ENCODE data around the gene GSTCD. TPM values are rescaled to one million over a fixed set of nuclear protein-coding genes. Genes with fewer than 3 reads are reported as not detected.

Gene GSTCD
- total RNA-seq, 1 donor from 2014 or later: 17.9 TPM

DNA sequence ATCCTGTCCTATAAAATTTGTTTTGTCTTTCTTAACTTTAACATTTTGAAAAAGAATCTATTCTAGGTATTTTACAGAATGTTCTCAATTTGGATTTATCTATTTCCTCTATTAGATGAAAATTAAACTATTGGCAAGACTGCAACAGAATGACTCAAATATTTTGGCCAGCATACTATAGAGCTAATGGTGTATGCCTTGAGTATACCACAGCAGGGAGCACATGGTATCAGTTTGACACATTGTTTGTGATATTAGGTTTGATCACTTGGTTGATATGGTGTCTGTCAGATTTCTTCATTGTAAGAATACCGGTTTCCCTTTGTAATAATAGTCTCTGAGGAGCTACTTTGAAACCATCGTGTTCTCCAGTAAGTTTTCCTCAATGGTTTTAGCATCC lies 98.9 kb downstream of the GSTCD start:
- DNase-seq (ENCODE audit: low read depth): no peak
- Histone ChIP-seq H3K36me3 (ENCODE audit: control insufficient read depth, insufficient read depth, low read length) (no peaks in the 10 kb centered on the region), H3K4me3 (ENCODE audit: low read depth, low read length) (no peak overlapping the region), H3K27me3 (ENCODE audit: control insufficient read depth, insufficient read depth, low read length) (no peaks in the 10 kb centered on the region)
- TF ChIP-seq, protein P1, sequence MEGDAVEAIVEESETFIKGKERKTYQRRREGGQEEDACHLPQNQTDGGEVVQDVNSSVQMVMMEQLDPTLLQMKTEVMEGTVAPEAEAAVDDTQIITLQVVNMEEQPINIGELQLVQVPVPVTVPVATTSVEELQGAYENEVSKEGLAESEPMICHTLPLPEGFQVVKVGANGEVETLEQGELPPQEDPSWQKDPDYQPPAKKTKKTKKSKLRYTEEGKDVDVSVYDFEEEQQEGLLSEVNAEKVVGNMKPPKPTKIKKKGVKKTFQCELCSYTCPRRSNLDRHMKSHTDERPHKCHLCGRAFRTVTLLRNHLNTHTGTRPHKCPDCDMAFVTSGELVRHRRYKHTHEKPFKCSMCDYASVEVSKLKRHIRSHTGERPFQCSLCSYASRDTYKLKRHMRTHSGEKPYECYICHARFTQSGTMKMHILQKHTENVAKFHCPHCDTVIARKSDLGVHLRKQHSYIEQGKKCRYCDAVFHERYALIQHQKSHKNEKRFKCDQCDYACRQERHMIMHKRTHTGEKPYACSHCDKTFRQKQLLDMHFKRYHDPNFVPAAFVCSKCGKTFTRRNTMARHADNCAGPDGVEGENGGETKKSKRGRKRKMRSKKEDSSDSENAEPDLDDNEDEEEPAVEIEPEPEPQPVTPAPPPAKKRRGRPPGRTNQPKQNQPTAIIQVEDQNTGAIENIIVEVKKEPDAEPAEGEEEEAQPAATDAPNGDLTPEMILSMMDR (IDR thresholded peaks at IDR 0.05; ENCODE audit: insufficient read depth, low read length, poor library complexity, severe bottlenecking): no peak

DNA sequence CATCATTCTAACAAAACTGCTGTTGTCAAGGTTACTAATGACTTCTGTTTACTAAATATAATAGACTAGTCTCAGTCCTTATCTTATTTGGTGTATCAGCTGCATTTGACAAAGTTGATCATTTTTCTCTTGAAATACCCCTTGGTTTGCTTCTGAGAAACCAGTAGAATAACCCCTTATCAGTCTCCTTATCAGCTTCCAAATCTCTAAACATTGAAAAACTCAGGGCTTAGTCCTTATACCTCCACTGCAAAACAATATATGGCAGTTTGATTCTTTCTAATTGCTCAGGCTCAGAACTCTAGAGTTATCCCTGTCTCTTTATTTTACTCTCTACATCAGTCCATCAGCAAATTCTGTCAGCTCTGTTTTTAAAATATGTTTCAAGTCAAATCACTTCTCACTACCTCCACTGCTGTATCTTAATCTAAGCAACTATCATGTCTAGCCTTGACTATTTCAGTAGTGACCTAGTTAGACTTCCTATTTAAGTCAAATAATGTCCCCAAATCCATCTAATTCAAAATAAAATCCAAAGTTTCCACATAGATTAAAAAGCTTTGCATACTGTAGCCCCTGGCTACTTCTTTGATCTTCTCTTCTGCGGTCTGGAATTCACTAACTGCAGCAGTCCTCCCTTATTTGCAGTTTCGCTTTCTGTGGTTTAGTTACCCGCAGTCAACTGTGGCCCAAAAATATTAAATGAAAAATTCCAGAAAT lies 99.6 kb downstream of the GSTCD start:
- DNase-seq (ENCODE audit: low read depth): no peak
- Histone ChIP-seq H3K36me3 (ENCODE audit: control insufficient read depth, insufficient read depth, low read length) (no peaks in the 10 kb centered on the region), H3K27me3 (ENCODE audit: control insufficient read depth, insufficient read depth, low read length) (no peaks in the 10 kb centered on the region), H3K4me3 (ENCODE audit: low read depth, low read length) (no peak overlapping the region)
- TF ChIP-seq, protein P1 (IDR thresholded peaks at IDR 0.05; ENCODE audit: insufficient read depth, low read length, poor library complexity, severe bottlenecking): no peak

DNA sequence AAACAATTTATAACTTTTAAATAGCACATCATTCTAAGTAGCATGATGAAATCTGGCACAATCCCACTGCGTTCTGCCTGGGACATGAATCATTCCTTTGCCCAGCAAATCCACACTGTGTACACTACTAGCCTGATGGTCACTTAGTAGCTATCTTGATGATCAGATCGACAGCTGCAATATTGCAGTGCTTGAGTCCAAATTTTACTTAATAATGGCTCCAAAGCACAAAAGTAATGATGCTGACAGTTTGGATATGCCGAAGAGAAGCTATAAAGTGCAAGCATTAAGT lies 100.1 kb downstream of the GSTCD start:
- Histone ChIP-seq H3K27me3 (ENCODE audit: control insufficient read depth, insufficient read depth, low read length) (no peaks in the 10 kb centered on the region), H3K4me3 (ENCODE audit: low read depth, low read length) (no peak overlapping the region), H3K36me3 (ENCODE audit: control insufficient read depth, insufficient read depth, low read length) (no peaks in the 10 kb centered on the region)
- TF ChIP-seq, protein P1 (IDR thresholded peaks at IDR 0.05; ENCODE audit: insufficient read depth, low read length, poor library complexity, severe bottlenecking): no peak
- DNase-seq (ENCODE audit: low read depth): no peak

DNA sequence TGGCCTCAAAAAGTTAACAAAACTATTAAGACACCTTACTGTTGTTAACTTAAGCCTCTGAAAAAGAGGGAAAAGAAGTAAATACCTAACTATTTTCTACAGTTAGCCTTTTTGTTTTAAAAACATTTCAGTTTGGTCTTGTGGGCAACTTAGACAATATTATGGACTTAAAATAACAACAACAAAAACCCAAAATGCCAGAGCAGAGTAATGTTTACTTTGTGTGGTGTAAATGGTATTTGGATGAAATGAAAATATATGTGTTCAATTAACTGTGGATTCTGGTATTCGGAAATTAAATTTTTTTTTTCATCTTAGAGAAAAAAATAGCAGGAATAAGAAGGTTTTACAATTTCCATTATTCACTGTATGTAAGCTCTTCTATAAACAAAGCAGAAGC lies 107.1 kb downstream of the GSTCD start:
- no peaks in the 10 kb centered on the region for H3K27me3 ChIP-seq (ENCODE audit: control insufficient read depth, insufficient read depth, low read length)
- DNase-seq (ENCODE audit: low read depth): no peak
- TF ChIP-seq, protein P1 (IDR thresholded peaks at IDR 0.05; ENCODE audit: insufficient read depth, low read length, poor library complexity, severe bottlenecking): no peak
- no peaks in the 10 kb centered on the region for H3K36me3 ChIP-seq (ENCODE audit: control insufficient read depth, insufficient read depth, low read length)
- H3K4me3 ChIP-seq (ENCODE audit: low read depth, low read length): no peak overlapping the region

DNA sequence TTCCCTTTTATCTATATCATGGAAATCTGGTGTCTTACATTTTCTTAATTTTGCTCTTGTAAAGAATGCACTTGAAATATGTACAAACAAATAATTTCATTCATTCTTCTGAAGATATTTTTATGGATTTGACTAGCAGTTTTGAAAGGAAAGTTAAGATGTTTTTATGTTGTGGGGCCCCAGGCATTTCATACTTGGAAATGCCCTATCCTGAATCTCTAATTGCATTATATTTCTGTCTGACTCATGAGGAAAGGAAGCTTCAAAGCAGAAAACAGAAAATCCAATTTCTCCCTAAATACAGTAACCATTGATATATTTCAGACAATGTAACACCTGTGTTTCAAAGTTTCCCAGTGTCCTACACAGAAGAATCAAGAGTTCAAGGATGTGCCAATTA lies 113.5 kb downstream of the GSTCD start:
- no peaks in the 10 kb centered on the region for H3K27me3 ChIP-seq (ENCODE audit: control insufficient read depth, insufficient read depth, low read length)
- DNase-seq (ENCODE audit: low read depth): no peak
- TF ChIP-seq, protein P1 (IDR thresholded peaks at IDR 0.05; ENCODE audit: insufficient read depth, low read length, poor library complexity, severe bottlenecking): no peak
- no peaks in the 10 kb centered on the region for H3K36me3 ChIP-seq (ENCODE audit: control insufficient read depth, insufficient read depth, low read length)
- no peak overlapping the region for H3K4me3 ChIP-seq (ENCODE audit: low read depth, low read length)

DNA sequence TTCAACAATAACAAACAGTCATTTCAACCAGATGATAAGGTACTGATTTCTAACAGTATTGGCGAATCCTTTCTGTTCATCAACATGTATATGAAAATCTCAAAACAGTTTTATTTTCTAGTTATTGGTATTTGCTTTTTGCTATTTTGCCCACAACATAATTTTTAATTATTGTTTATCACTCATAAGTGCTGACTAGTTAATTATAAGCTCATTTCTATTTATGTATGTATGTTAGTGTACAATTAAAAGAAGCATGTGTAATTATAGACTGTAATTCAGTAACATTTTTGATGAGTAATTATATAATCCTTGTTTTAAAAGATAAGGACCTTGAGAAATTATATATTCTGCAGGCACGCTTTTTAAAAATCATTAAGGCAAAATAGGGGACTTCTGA lies 119.5 kb downstream of the GSTCD start:
- H3K4me3 ChIP-seq (ENCODE audit: low read depth, low read length): no peak overlapping the region
- no peaks in the 10 kb centered on the region for H3K27me3 ChIP-seq (ENCODE audit: control insufficient read depth, insufficient read depth, low read length)
- TF ChIP-seq, protein P1 (IDR thresholded peaks at IDR 0.05; ENCODE audit: insufficient read depth, low read length, poor library complexity, severe bottlenecking): no peak
- H3K36me3 ChIP-seq (ENCODE audit: control insufficient read depth, insufficient read depth, low read length): no peaks in the 10 kb centered on the region
- DNase-seq (ENCODE audit: low read depth): no peak
